ENCODE data around the gene ZNF793. TPM values are rescaled to one million over a fixed set of nuclear protein-coding genes. Genes with fewer than 3 reads are reported as not detected.

Gene ZNF793
- total RNA-seq, 2 experiments from 2014 or later, result 0.25 to 0.53 TPM

DNA sequence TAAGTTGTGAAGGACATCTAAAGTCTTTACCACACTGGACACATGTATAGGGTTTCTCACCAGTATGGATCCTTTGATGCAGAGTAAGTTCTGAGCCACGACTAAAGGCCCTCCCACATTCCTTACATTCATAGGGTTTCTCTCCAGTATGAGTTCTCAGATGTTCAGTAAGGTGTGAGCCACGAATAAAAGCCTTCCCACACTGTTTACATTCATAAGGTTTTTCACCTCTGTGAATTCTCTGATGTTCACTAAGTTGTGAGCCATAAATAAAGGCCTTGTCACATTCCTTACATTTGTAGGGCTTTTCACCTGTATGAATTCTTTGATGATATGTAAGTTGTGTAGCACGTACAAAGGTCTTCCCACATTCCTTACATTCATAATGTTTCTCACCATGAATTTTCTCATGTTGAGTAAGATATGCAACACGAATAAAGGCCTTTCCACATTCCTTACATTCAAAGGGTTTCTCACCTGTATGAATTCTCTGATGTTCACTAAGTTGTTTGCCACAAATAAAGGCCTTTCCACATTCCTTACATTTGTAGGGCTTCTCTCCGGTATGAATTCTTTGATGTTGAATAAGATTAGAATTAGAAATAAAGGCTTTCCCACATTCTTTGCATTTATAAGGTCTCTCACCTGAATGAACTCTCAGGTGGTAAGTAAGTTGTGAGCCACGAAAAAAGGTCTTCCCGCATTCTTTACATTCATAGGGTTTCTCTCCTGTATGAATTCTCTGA is 58.1 kb downstream of the ZNF793 start:
- no peak for DNase-seq (ENCODE audit: low spot score)
- Histone ChIP-seq H3K4me2 (ENCODE audit: low read length) (no peak overlapping the region), H3K4me3 (ENCODE audit: low read depth, low read length, poor library complexity, severe bottlenecking) (no peak overlapping the region), H3K4me1 (ENCODE audit: insufficient read depth, low read length, poor library complexity, severe bottlenecking) (no peaks in the 10 kb centered on the region), H3K9me3 (ENCODE audit: low read length) (peaks cover 59% of the 10 kb centered on the region), H3K79me2 (ENCODE audit: insufficient read depth, low read depth, low read length) (no peaks in the 10 kb centered on the region), H3K9me2 (ENCODE audit: insufficient read depth, low read length) (no peaks in the 10 kb centered on the region), H3K27ac (ENCODE audit: low read depth, low read length, poor library complexity, severe bottlenecking) (no peak overlapping the region), H2AFZ (ENCODE audit: low read length) (no peak overlapping the region), H3K36me3 (ENCODE audit: insufficient read depth, low read length) (0 out of 2 replicates have a peak, but pooled peaks cover 5% of the 10 kb centered on the region), H4K20me1 (ENCODE audit: insufficient read depth, low read length) (no peaks in the 10 kb centered on the region)
- POLR2A ChIA-PET, result no interaction called here
- no TSS peak for BruUV-seq (replicated peaks)
- TF ChIP-seq CTCF (conservative IDR thresholded peaks at IDR 0.05; ENCODE audit: low read length) (no peak), EZH2phosphoT487 (IDR thresholded peaks at IDR 0.05; ENCODE audit: borderline replicate concordance, low read depth, low read length) (no peak)
- CTCF ChIA-PET (ENCODE audit: unreplicated experiment), result no interaction called here
- intact Hi-C loops (cut with micrococcal nuclease; ENCODE audit: unreplicated experiment), result no loop called here

DNA sequence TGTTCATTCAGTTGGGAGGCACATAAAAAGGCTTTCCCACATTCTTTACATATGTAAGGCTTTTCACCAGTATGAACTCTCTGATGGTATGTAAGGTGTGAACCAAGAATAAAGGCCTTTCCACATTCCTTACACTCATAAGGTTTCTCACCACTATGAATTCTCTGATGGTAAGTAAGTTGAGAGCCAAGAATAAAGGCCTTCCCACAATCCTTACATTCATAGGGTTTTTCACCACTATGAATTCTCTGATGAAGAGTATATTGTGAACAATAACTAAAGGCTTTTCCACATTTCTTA is 58.6 kb downstream of the ZNF793 start:
- Histone ChIP-seq H3K4me3 (ENCODE audit: low read depth, low read length, poor library complexity, severe bottlenecking) (no peak overlapping the region), H3K9me2 (ENCODE audit: insufficient read depth, low read length) (no peaks in the 10 kb centered on the region), H3K4me1 (ENCODE audit: insufficient read depth, low read length, poor library complexity, severe bottlenecking) (no peaks in the 10 kb centered on the region), H3K4me2 (ENCODE audit: low read length) (no peak overlapping the region), H3K79me2 (ENCODE audit: insufficient read depth, low read depth, low read length) (no peaks in the 10 kb centered on the region), H2AFZ (ENCODE audit: low read length) (no peak overlapping the region), H3K9me3 (ENCODE audit: low read length) (peaks cover 59% of the 10 kb centered on the region), H3K36me3 (ENCODE audit: insufficient read depth, low read length) (0 out of 2 replicates have a peak, but pooled peaks cover 5% of the 10 kb centered on the region), H4K20me1 (ENCODE audit: insufficient read depth, low read length) (no peaks in the 10 kb centered on the region), H3K27ac (ENCODE audit: low read depth, low read length, poor library complexity, severe bottlenecking) (no peak overlapping the region)
- TF ChIP-seq EZH2phosphoT487 (IDR thresholded peaks at IDR 0.05; ENCODE audit: borderline replicate concordance, low read depth, low read length) (no peak), CTCF (conservative IDR thresholded peaks at IDR 0.05; ENCODE audit: low read length) (no peak)
- no peak for DNase-seq (ENCODE audit: low spot score)
- POLR2A ChIA-PET, result no interaction called here
- no TSS peak for BruUV-seq (replicated peaks)
- intact Hi-C loops (cut with micrococcal nuclease; ENCODE audit: unreplicated experiment), result no loop called here
- CTCF ChIA-PET (ENCODE audit: unreplicated experiment), result no interaction called here

GRCh38 chr19:37572203-37572602 is 65.5 kb downstream of the ZNF793 start:
- CTCF ChIA-PET (ENCODE audit: unreplicated experiment), result no interaction called here
- Histone ChIP-seq H3K4me1 (ENCODE audit: insufficient read depth, low read length, poor library complexity, severe bottlenecking) (no peaks in the 10 kb centered on the region), H3K4me2 (ENCODE audit: low read length) (no peak overlapping the region), H3K79me2 (ENCODE audit: insufficient read depth, low read depth, low read length) (no peaks in the 10 kb centered on the region), H4K20me1 (ENCODE audit: insufficient read depth, low read length) (no peaks in the 10 kb centered on the region), H3K36me3 (ENCODE audit: insufficient read depth, low read length) (no peaks in the 10 kb centered on the region), H3K27ac (ENCODE audit: low read depth, low read length, poor library complexity, severe bottlenecking) (no peak overlapping the region), H3K4me3 (ENCODE audit: low read depth, low read length, poor library complexity, severe bottlenecking) (no peak overlapping the region), H3K9me2 (ENCODE audit: insufficient read depth, low read length) (no peaks in the 10 kb centered on the region), H2AFZ (ENCODE audit: low read length) (no peak overlapping the region), H3K9me3 (ENCODE audit: low read length) (peaks cover 15% of the 10 kb centered on the region; the same call in 1 of the 2 replicates)
- BruUV-seq (replicated peaks), result no TSS peak
- no peak for DNase-seq (ENCODE audit: low spot score)
- no peak for TF ChIP-seq CTCF (conservative IDR thresholded peaks at IDR 0.05; ENCODE audit: low read length)
- TF ChIP-seq EZH2phosphoT487 (IDR thresholded peaks at IDR 0.05; ENCODE audit: borderline replicate concordance, low read depth, low read length), result no peak
- intact Hi-C loops (cut with micrococcal nuclease; ENCODE audit: unreplicated experiment), result no loop called here
- POLR2A ChIA-PET, result no interaction called here

Data from OCI-LY7 (cell line).